Stimulated activated CD8-positive, alpha-beta memory T cell treated with anti-CD3 and anti-CD28 coated beads, Interleukin-4, amount 100 ng/mL, for 4 hours (primary cell): ENCODE data around the gene SH3BP2.

Source experiments
- DNase-seq, 2 donors: peaks; one replicate each; pipeline ENCODE4 v3.0.0-alpha.2; 2020; ENCODE audit warnings: low read depth in 2 of 2, low spot score in 1 of 2

SH3BP2 gene, protein sequence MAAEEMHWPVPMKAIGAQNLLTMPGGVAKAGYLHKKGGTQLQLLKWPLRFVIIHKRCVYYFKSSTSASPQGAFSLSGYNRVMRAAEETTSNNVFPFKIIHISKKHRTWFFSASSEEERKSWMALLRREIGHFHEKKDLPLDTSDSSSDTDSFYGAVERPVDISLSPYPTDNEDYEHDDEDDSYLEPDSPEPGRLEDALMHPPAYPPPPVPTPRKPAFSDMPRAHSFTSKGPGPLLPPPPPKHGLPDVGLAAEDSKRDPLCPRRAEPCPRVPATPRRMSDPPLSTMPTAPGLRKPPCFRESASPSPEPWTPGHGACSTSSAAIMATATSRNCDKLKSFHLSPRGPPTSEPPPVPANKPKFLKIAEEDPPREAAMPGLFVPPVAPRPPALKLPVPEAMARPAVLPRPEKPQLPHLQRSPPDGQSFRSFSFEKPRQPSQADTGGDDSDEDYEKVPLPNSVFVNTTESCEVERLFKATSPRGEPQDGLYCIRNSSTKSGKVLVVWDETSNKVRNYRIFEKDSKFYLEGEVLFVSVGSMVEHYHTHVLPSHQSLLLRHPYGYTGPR

GRCh38 chr4:2792711-2793585 lies at the start of gene SH3BP2:
TSS of gene SH3BP2 (plus strand) at chr4:2793085. CDS start at chr4:2820618, 27,533 bp downstream.
- peak in 1 of 2 donors; percentile 46 for DNase-seq

DNA sequence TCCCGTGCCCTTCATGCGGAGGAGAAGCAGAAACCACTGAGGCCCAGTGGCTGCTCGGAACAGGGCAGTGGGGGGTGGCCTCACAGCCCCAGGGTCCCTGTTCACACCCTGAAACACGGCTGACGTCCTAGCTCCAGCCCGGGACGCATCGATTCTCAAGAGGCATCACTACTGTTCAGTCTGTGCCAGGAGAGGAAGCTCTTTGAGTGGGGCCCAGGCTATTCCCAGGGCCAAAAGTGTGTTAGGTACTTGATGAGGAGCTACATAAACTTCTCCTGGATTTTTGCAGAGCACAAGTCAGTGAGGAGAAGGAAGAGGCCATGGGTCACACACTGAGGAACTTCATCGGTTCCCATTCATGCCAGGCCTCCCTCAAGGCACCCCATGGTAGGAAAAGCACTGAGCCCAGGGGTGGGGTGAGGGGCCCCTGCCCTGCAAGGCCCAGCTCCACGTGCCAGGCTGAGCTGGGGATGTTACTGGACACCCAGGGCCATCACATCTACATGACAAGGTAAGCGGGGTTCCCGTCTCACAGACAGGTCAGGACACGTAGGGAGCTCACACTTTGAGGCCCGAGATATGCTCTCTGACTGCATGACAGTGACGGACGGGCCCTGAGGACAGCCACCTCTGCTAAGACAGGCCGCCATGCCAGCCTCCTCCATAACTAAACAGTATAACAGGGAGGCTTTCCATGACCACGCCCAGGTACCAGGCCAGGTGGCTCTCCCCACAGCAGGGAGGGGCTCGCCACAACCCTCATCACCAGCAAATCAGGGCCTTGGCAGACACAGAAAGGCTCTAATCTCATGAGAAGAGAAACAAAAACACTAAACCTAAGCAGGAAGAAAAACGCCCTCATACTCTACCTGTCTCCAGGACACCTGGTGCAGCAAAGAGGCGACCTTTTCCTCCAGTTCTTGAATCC lies 49.1 kb upstream of the SH3BP2 start:
- DNase-seq, result no peak

- DNase-seq, result no peak
Observed at GRCh38 chr4:2744576-2745270, 48.2 kb upstream of the SH3BP2 start.

GRCh38 chr4:2745516-2745915 lies 47.4 kb upstream of the SH3BP2 start:
- DNase-seq, result no peak

DNA sequence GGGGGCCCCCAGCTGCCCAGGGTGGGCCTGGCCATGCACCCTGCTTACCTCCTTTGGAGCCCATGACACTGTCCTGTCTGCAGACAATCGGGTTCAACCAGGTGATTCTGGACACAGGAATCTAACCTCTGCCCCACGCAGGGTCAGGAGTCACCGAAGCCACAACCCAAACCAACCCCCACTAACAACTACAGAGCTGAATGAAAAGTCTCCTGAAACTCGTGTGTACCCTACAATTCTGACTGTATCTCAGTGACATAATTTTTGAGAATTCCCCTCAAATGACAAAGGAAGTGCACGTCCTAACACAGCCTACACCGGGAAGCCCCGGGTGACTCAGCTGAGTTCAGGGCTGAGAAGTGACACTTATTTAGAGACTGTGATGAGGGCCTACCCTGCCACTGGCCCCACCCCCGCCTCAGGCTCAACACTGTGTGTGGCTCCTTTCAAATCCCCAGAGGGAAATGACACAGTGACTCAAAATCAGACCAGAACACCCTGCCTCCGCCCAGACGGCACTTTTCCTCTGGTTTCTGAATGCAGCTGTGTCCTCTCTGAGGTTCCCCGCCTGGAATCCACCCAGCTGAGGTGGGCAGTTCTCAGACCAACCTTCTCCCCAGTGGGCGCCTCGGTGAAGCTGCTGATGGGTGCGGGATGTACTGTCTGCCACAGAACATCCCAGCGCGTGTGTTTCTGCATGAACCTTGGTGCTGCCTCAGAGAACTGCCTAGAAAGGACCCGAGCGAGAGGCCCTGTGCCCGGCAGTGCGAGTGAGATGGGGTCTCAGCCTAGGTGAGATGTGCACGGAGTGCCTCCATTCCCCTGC lies 46.7 kb upstream of the SH3BP2 start:
- peak; percentile 68 to 86 for DNase-seq

DNA sequence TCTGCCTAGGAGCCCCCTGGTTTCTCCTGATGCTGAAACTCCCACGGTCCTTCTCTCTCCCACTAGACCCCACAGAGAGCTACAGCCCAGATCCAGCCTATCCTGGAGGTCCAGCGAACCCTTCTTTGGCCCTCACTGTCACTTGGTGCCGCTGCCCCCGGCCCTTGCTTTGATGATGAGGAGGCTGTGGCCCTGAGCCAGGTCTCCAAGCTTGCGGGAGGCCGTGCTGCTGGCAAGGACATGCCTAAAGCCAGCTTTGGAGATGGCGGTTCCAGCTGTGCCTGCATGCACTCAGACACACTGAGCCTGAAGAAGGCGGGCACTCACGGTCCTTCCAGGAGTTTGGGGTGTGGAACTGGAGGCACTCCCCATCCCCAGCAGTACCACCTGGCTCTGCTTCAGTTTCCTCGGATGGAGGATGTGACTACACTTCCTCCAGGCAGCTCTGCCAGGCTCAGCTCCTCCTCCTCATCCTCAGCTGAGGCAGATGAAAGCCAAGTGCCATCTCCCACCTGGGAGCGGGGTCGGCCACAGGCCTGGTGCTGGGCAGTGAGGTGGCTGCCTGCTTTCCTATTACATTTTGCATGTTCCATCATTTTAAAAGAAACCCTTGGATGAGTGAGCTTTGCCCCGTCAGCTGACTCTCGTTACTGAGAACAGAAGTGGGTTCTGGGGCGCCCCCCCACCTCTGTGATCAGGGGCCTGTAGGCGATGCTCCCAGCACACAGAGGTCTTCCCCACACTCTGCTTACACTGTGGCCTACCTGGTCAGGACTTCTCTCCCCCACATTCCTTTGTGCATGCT lies 45.8 kb upstream of the SH3BP2 start:
- no peak for DNase-seq

GRCh38 chr4:2750719-2751605 lies 41.9 kb upstream of the SH3BP2 start:
- no peak for DNase-seq

GRCh38 chr4:2753436-2753835 lies 39.4 kb upstream of the SH3BP2 start:
- no peak for DNase-seq

GRCh38 chr4:2754848-2755819 lies 37.8 kb upstream of the SH3BP2 start:
- DNase-seq, result no peak

GRCh38 chr4:2755821-2756690 lies 36.8 kb upstream of the SH3BP2 start, which contains the start of gene TNIP2:
TSS of gene TNIP2 (minus strand) at chr4:2756336. CDS start at chr4:2756289, 47 bp downstream.
- DNase-seq, result peak; percentile 50 to 62

GRCh38 chr4:2756691-2757350 lies 36.1 kb upstream of the SH3BP2 start:
- DNase-seq, result no peak

GRCh38 chr4:2757426-2757825 lies 35.5 kb upstream of the SH3BP2 start:
- DNase-seq, result no peak

DNA sequence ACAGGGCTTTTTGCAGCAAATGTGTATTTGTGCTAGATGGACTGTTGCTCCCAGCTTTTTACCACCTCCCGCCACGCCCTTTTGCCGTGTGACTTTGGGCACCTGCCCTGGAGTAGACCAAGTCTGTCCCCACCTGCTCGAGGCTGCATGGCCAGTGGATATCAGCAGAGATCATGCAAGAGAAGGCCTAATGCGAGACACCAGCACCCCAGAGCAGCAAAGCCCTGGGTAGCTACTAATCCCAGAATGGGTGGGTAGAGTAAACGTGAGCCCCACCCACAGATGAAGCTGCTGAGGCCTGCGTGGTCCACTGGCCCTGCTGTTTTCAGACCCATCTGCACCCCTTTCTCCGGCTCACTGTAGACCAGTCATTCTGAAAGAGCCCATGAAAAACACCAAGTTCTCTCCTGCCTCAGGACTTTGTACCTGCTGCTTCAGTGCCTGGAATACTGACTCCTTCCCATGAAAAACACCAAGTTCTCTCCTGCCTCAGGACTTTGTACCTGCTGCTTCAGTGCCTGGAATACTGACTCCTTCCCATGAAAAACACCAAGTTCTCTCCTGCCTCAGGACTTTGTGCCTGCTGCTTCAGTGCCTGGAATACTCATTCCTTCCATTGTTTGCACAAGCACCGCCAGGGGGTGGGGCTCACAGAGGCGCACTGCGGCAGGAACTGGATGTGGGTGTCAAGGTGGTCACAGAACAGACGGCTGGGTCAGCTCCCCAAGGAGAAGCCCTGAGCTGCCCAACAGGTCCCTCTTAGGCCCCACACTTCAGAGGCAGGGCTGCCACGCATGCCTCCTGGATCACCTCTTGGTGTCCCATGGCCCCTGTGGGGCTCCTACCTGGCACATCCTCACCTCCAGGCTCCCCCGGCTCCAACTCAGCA lies 31.6 kb upstream of the SH3BP2 start:
- DNase-seq, result no peak

- no peak for DNase-seq
Observed at GRCh38 chr4:2762048-2762447, 30.8 kb upstream of the SH3BP2 start.
